HG03025 (cell line): ENCODE results near the gene MAGOH.
"Not testable (repeated sequence)": the region's sequence is repeated elsewhere in the genome, so short reads cannot be mapped to it uniquely, and the experiment has no call there.

ENCODE experiments used
- ATAC-seq: cut with Tn5 transposase; IDR thresholded peaks from one replicate; pipeline ENCODE4 v1.9.1; 2021; ENCODE audit warnings: mild to moderate bottlenecking, moderate library complexity; ENCODE audit not compliant: unreplicated experiment, low FRiP score

The MAGOH gene

DNA sequence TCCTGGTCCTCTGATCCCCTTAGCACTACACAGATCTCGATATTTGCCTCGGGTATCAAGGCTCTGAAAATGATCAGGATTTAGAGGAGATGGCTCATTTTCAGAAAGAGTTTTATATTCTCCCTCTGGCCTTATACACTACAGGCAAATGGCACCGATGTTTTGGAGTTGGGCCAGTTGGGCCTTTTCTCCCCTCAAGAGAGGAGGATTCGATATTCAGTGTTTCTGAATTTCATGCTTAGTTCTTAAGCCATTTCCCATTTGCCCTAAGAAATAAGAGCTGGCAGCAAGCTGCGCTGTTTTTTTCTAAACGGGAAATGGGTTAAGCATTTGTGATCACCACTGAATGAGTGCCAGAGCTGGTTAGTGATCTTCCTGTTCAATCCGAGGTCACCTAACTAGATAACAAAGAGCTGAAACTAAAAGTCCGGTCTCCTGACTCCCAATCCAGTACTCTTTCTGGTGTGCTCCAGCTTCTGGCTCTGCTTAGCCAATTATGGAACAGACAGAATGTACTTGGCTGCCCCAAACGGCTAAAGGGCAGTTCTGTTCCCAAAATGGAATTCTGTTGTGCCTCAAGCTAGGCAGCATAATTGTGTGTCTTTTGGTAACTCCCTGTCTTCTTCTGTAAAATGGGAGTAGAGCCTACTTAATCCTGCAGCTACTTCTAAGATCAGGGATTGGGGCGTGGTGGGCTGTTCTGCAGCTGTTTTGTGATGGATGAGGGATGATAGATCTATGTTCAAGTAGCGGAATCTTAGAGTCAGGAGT is 42.9 kb downstream of the MAGOH start:
- no peak for ATAC-seq

DNA sequence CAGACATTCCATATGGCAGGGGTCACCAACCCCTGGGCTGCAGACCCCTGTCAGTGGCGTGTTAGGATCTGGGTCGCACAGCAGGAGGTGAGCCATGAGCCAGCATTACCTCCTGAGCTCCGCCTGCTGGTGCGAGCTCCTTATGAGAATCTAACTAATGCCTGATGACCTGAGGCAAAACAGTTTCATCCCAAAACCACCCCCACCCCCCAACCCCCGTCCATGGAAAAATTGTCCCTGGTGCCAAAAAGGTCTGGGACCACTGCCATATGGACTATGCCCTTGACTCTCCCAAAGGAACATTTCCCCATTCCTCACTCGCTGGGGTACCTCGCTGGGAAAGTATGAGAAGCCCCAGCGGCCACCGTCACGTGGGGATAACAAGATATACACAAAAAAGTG is 48.1 kb downstream of the MAGOH start:
- no peak for ATAC-seq

DNA sequence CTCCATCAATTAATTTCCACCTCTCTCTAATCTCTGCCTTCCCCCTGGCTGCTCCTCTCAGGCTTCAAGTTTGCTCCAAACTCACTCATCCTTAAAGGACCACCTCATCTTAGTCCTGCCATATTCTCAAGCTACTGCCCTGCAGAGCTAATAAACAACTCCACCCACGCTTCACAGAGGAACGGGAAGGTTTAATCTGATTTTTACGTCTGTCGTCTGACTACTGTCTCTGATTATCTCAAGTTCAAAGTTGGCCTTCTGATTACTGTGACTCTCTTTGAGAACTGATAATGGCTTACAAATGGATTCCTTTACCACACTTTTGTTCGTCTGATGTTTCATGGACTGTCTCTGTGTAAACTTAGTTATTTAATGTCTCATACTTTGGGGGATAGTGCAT is 49.3 kb downstream of the MAGOH start:
- ATAC-seq = no peak

DNA sequence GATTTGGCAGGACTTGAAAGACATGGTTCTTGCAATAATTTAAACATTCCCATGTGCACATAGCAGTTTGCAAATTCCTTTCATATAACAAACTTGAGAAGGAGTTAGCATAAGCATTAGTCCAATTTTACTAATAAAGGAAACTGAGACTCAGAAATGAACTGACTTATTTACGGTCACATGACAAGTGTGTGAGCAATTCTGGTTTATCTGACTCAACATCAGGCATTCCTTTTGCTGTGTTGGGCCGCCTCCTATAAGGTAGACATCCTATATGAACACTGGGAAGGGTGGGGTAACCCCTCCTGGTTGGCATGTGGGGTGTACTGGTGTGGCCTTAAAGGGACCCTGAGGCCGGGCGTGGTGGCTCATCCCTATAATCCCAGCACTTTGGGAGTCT is 50.2 kb downstream of the MAGOH start:
- ATAC-seq = no peak

DNA sequence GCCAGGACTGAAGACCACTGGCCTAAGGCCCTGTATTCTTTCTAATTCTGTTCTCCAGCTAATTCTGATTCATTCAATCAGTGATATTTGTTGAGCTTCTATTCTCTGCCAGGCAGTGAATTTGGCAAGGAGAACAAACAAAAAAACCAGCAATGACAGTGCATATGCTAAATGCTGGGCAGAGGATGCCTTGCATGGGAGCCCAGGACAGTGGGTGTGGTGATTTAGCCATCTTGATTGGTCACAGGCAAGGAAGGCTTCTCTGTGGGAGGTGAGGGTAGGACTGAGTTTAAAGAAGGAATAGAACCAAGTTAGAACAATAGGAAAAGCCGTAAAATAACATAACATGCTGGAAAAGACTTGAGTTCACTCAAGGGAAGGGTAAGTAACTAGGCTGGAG is 50.9 kb downstream of the MAGOH start:
- ATAC-seq = no peak

DNA sequence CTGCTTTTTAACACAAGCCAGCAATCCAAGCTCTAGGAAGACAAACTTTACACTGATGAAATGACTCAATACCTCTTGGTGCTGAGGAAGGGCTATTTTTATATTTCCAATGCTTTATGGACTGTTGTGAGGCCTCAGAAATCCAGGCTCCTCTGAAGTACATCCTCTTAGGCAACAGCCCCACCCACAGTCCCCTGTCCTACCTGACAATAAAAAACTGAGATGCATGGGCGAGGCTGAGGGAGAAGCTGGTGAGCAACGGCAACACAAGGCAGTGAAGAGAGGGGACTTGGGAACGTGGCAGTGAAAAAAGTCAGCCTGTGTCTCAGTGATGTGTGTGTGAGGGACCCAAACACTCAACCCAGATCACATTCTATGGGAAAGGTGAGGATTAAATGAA is 51.8 kb downstream of the MAGOH start:
- ATAC-seq = no peak

DNA sequence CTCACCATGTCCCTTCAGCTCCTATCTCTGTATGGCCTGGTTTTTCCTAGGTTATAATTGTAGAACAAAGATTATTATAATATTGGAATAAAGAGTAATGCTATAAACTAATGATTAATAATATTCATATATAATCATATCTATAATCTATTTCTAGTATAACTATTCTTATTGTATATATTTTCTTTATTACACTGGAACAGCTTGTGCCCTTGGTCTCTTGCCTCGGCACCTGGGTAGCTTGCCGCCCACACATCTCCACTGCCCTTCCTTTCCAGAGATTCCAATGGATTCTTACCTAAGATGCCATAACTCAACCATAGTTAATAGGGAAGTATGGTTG is 52.4 kb downstream of the MAGOH start:
- not testable (repeated sequence) for ATAC-seq

DNA sequence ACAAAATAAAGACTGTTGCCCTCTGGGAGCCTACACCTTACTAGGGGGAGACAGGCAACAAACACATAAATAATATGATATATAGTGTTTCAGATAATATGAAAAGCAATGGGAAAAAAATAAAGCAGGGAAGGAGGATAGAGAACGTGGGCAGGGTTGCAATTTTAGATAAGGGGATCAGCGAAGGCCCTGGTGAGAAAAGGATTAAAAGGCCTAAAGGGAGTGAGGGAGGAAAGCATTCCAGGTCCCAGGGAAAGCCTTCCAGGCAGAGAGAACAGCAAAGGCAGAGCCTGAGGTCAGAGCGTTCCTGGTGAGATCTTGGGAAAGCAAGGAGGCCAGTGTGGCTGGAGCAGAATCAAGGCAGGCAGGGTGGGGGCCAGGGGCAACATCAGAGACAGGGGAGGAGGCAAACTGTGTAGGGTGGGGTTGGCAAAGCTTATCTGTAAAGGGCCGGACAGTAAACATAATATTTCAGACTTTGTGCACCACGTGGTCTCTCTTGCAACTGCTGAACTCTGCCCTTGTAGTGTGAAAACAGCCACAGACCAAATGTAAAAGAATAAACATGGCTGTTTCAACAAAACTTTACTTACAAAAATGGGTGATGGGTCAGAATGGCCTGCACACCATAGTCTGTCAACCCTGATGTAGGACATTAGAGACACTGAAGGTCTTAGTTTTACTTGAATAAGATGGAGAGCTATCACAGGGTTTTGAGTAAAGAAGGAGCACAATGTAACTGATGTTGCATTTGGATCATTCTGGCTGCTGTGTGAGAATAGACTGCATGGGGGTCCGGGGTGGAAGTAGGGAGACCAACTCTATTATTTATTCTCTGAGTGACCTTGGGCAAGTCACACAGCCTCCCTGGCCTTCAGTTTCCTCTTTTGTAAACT is 55.0 kb downstream of the MAGOH start:
- no peak for ATAC-seq

DNA sequence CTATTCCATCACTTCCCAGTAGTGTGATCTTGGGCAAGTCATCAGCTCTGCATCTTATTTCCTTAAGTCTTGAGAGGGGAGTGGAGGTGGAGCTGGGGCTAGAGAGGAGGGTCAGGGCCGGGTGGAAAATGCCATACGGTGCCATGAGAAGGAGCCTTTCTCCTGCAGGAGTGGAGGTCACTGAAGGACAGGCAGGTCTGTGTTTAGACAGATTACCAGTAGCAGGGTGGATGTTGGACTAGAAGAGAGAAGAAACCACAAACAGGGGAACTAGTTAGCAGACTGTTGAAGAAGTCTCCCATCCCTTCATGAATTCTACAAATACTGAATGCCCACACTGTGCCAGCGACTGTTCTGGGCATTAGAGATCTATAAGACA is 55.6 kb downstream of the MAGOH start:
- ATAC-seq = no peak

DNA sequence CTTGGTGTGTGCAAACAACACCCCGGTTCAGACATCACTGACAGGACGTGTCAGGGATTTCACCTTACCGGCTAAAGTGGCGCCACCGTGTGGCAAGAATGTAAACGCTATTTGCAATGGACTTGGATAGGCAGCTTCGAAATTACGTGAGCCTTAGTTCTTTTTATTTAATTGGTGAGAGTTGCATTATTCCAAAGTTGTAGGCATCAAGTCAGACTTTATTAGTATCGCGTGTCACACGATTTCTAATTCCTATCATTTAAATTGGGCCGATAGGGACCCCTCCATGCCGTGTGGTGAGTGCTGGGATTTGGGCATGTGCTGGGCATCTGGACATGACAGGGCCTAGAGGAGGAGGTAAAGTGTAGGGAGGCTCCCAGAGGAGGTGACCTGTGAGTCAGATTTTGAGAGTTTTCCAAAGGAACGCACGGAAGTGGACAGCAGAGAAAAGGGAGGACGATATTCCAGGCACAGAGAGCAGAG is 56.2 kb downstream of the MAGOH start:
- ATAC-seq = no peak

DNA sequence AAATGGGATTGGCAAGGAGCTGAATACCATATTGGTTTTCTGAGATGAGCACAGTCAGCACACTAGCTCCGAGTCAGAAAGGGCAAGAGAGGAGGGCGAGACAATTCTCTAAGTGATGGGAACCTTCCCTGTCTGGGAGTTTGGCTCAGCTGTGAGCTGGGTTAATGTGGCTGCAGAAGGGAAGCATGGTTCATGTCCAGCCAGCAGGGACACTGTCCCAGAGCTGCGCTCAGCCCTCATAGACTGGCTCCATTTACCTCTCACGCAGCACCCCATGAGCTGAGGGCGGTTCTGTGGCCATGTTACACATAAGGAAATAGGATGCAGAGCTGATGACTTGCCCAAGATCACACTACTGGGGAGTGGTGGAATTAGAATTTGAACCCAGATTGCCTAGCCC is 57.4 kb downstream of the MAGOH start:
- no peak for ATAC-seq

DNA sequence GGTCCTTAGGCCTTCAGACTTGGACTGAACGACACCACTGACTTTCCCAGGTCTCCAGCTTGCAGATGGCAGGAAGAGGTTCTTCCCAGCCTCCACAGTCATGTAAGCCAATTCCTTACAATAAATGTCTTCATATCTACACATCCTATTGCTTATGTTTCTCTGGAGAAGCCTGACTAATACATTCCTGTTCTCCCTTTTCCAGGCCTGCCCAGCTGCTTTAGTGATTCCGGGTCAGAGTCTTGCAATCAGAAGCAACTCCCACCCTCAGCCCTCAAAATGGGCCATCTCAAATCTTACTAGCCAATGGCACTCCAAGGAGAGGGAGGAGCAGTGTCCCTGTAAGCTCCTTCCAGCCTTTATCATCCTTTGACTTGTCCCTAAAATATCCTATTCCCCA is 58.1 kb downstream of the MAGOH start:
- no peak for ATAC-seq
